HG02970 (cell line): ENCODE data around the gene AKT3.

Experiments
- ATAC-seq: cut with Tn5 transposase; IDR thresholded peaks from one replicate; pipeline ENCODE4 v1.9.1; 2021; ENCODE audit warnings: mild to moderate bottlenecking, moderate library complexity, moderate number of reproducible peaks; ENCODE audit not compliant: unreplicated experiment, low FRiP score

AKT3 gene

GRCh38 chr1:243447844-243448243 lies 402.2 kb downstream of the AKT3 start:
- ATAC-seq: no peak

- no peak for ATAC-seq
These were observed 402.7 kb downstream of the AKT3 start for GRCh38 chr1:243447347-243447746.

GRCh38 chr1:243443557-243443956 lies 406.5 kb downstream of the AKT3 start:
- ATAC-seq: no peak

- ATAC-seq: no peak
These were observed 408.4 kb downstream of the AKT3 start for GRCh38 chr1:243441601-243442000.

- no peak for ATAC-seq
These were observed 409.6 kb downstream of the AKT3 start for GRCh38 chr1:243440406-243440805.

- ATAC-seq: no peak
These were observed 411.2 kb downstream of the AKT3 start for GRCh38 chr1:243438815-243439214.
